HepG2 (cell line): ENCODE measurements around the gene CAVIN2. TPM values are rescaled to one million over a fixed set of nuclear protein-coding genes. Genes with fewer than 3 reads are reported as not detected.
A peak's percentile ranks its signal among the peaks of the same experiment; 100 is the strongest.

Source experiments
- BCL3 ChIP-seq: sonication (generic); formaldehyde crosslinking; IDR thresholded peaks from 2 replicates; pipeline ENCODE4 v1.5.1; 2020; ENCODE audit warnings: mild to moderate bottlenecking, missing genetic modification reagents, moderate library complexity
- BRD4 ChIP-seq: sonication (generic); formaldehyde crosslinking; IDR thresholded peaks from 2 replicates; pipeline ENCODE4 v1.4.0; 2020; ENCODE audit warnings: missing genetic modification reagents
- GATA4 ChIP-seq: sonication (generic); IDR thresholded peaks from 2 replicates; pipeline ENCODE4 v1.6.1; 2016; ENCODE audit warnings: antibody characterized with exemption, low read depth, borderline replicate concordance
- HNRNPUL1 ChIP-seq: fragments of 200-400 bp; formaldehyde crosslinking; IDR thresholded peaks from 2 replicates; pipeline ENCODE4 v1.6.1; 2017; ENCODE audit warnings: low read depth, mild to moderate bottlenecking, low read length, moderate library complexity
- IKZF5 ChIP-seq: IDR thresholded peaks from 2 replicates; pipeline ENCODE4 v1.6.1; 2018; ENCODE audit warnings: missing genetic modification reagents, mild to moderate bottlenecking, missing compliant biosample characterization
- MTF2 ChIP-seq: sonication (generic); formaldehyde crosslinking; IDR thresholded peaks from 2 replicates; pipeline ENCODE4 v1.5.0; 2020; ENCODE audit warnings: missing genetic modification reagents, borderline replicate concordance
- SIN3A ChIP-seq: IDR thresholded peaks from 2 replicates; pipeline ENCODE4 v1.6.1; 2011; ENCODE audit warnings: low read depth, mild to moderate bottlenecking, control low read depth, low read length, borderline replicate concordance
- ZNF543 ChIP-seq: sonication (generic); formaldehyde crosslinking; IDR thresholded peaks from 2 replicates; pipeline ENCODE4 v1.4.0; 2020; ENCODE audit warnings: mild to moderate bottlenecking, missing genetic modification reagents
- ZNF546 ChIP-seq: sonication (generic); formaldehyde crosslinking; conservative IDR thresholded peaks from 2 replicates; pipeline ENCODE4 v1.8.1; 2023; ENCODE audit warnings: mild to moderate bottlenecking, missing genetic modification reagents
- ZNF619 ChIP-seq: sonication (generic); formaldehyde crosslinking; IDR thresholded peaks from 2 replicates; pipeline ENCODE4 v1.4.0; 2020; ENCODE audit warnings: mild to moderate bottlenecking, missing genetic modification reagents
- ZNF768 ChIP-seq: sonication (generic); formaldehyde crosslinking; IDR thresholded peaks from 2 replicates; pipeline ENCODE4 v1.4.0; 2020; ENCODE audit warnings: missing genetic modification reagents
- polyA plus RNA-seq, 8 experiments: library from polyadenylated mRNA; depleted of rRNA in 3 of 8; stranded (reverse) in 7 of 8; unstranded in 1 of 8; fragments of >200 nt; fragmentation: Illumina TruSeq in 4 of 8; extraction: Trizol in 4 of 8; gene quantifications; 2 replicates each; pipeline versions ENCODE4 v1.2.1 to v1.2.3, GENCODE V29; 2011 to 2016; ENCODE audit warnings: low read depth in 4 of 8, missing spikeins in 1 of 8, mixed read lengths in 1 of 8; ENCODE audit not compliant: insufficient read depth in 1 of 8
- total RNA-seq, 5 experiments: library from RNA; depleted of rRNA; stranded (reverse); fragments of >200 nt; fragmentation: Illumina TruSeq; extraction: Trizol; gene quantifications; 2 replicates each; pipeline ENCODE4 v1.2.3, GENCODE V29; 2016; ENCODE audit warnings: low read depth in 1 of 5
- TF ChIP-seq, protein P1 (sequence below): sonication (generic); formaldehyde crosslinking; IDR thresholded peaks from 2 replicates; pipeline ENCODE4 v1.4.0; 2020; ENCODE audit warnings: missing genetic modification reagents
- TF ChIP-seq, protein P2 (sequence below): sonication (generic); formaldehyde crosslinking; IDR thresholded peaks from 2 replicates; pipeline ENCODE4 v1.4.0; 2020; ENCODE audit warnings: missing genetic modification reagents, borderline replicate concordance
- TF ChIP-seq, protein P3 (sequence below), 2 experiments: sonication (generic) in 1 of 2; formaldehyde crosslinking in 1 of 2; IDR thresholded peaks; 2 replicates each; pipeline versions ENCODE4 v1.4.0 to v1.6.1; 2016 to 2020; ENCODE audit warnings: borderline replicate concordance in 1 of 2, low read depth in 1 of 2, mild to moderate bottlenecking in 1 of 2, missing genetic modification reagents in 1 of 2

Gene CAVIN2
- total and polyA plus RNA-seq, 2 of the 13 experiments (the other 11 are each of a cell fraction or from before 2014, with no cell fraction given): 7.6 to 38.8 TPM

DNA sequence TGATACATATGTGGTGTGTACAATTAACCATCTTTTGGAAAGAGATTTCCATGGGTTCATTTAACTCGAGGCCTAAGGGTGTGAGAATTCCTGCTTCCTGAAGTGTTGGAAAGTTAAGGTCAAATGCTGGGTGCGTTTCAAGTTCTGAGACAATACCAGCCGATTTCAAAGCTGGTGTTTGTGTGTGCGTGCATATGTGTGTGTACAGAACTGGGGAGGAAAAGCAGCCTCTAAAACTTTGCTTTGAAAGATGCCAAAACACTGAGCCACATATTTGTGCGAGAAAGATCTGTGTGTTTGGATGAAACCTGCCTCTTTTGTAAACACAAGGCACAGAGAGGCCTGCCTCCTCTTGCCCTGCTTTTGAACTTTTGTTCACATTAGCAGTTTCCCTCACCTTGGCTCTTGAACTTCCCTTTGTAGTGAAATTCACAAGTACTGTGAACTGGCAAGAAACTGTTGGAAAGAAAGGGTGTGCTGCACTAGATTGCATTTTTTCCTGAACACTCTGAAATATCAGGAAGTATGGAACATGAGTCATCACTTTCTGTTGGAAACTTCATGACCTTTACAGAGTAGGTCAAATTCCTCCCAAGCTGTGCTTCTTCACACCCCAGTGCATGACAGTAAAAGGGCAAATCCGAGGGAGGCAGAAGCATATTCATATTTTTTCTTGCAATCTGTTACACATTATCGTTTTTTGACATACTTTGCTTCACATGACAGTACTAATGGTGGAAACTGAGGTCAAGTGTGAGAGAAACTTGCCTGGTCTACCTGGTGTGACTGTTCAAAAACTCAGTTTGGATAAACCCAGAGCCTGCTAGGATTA is 20.0 kb upstream of the CAVIN2 start (continued):
- TF ChIP-seq, protein P1, sequence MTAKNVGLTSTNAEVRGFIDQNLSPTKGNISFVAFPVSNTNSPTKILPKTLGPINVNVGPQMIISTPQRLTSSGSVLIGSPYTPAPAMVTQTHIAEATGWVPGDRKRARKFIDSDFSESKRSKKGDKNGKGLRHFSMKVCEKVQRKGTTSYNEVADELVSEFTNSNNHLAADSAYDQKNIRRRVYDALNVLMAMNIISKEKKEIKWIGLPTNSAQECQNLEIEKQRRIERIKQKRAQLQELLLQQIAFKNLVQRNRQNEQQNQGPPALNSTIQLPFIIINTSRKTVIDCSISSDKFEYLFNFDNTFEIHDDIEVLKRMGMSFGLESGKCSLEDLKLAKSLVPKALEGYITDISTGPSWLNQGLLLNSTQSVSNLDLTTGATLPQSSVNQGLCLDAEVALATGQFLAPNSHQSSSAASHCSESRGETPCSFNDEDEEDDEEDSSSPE (CRISPR knock-in tag): peak; percentile 60
- TF ChIP-seq ZNF619: peak; percentile 84; the same call in 1 of the 2 replicates
- peak; percentile 86 for TF ChIP-seq ZNF543
- TF ChIP-seq MTF2 (CRISPR knock-in tag): 0 out of 2 replicates have a peak, but pooled peaks have one; percentile 33
- peak; percentile 100 for TF ChIP-seq IKZF5 (CRISPR knock-in tag)
- TF ChIP-seq, protein P2, sequence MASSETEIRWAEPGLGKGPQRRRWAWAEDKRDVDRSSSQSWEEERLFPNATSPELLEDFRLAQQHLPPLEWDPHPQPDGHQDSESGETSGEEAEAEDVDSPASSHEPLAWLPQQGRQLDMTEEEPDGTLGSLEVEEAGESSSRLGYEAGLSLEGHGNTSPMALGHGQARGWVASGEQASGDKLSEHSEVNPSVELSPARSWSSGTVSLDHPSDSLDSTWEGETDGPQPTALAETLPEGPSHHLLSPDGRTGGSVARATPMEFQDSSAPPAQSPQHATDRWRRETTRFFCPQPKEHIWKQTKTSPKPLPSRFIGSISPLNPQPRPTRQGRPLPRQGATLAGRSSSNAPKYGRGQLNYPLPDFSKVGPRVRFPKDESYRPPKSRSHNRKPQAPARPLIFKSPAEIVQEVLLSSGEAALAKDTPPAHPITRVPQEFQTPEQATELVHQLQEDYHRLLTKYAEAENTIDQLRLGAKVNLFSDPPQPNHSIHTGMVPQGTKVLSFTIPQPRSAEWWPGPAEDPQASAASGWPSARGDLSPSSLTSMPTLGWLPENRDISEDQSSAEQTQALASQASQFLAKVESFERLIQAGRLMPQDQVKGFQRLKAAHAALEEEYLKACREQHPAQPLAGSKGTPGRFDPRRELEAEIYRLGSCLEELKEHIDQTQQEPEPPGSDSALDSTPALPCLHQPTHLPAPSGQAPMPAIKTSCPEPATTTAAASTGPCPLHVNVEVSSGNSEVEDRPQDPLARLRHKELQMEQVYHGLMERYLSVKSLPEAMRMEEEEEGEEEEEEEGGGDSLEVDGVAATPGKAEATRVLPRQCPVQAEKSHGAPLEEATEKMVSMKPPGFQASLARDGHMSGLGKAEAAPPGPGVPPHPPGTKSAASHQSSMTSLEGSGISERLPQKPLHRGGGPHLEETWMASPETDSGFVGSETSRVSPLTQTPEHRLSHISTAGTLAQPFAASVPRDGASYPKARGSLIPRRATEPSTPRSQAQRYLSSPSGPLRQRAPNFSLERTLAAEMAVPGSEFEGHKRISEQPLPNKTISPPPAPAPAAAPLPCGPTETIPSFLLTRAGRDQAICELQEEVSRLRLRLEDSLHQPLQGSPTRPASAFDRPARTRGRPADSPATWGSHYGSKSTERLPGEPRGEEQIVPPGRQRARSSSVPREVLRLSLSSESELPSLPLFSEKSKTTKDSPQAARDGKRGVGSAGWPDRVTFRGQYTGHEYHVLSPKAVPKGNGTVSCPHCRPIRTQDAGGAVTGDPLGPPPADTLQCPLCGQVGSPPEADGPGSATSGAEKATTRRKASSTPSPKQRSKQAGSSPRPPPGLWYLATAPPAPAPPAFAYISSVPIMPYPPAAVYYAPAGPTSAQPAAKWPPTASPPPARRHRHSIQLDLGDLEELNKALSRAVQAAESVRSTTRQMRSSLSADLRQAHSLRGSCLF (CRISPR knock-in tag): no peak
- no peak for TF ChIP-seq ZNF546 (CRISPR knock-in tag)
- TF ChIP-seq ZNF768 (CRISPR knock-in tag): no peak
- TF ChIP-seq, protein P3, sequence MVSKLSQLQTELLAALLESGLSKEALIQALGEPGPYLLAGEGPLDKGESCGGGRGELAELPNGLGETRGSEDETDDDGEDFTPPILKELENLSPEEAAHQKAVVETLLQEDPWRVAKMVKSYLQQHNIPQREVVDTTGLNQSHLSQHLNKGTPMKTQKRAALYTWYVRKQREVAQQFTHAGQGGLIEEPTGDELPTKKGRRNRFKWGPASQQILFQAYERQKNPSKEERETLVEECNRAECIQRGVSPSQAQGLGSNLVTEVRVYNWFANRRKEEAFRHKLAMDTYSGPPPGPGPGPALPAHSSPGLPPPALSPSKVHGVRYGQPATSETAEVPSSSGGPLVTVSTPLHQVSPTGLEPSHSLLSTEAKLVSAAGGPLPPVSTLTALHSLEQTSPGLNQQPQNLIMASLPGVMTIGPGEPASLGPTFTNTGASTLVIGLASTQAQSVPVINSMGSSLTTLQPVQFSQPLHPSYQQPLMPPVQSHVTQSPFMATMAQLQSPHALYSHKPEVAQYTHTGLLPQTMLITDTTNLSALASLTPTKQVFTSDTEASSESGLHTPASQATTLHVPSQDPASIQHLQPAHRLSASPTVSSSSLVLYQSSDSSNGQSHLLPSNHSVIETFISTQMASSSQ (IDR thresholded peaks at IDR 0.05; ENCODE audit: low read depth): peak; percentile 56
- TF ChIP-seq, protein P3 (CRISPR knock-in tag; IDR thresholded peaks at IDR 0.05; ENCODE audit: borderline replicate concordance): peak; percentile 91
- TF ChIP-seq HNRNPUL1: no peak
- no peak for TF ChIP-seq SIN3A
- TF ChIP-seq GATA4: peak; percentile 90; the same call in 1 of the 2 replicates
- TF ChIP-seq BRD4: 0 out of 2 replicates have a peak, but pooled peaks have one; percentile 49
- no peak for TF ChIP-seq BCL3 (CRISPR knock-in tag)
